ACHN (cell line): ENCODE results near the gene STAT5B.
"Not testable (repeated sequence)": the region's sequence is repeated elsewhere in the genome, so short reads cannot be mapped to it uniquely, and the experiment has no call there.

Experiments
- DNase-seq: peaks from one replicate; pipeline ENCODE4 v3.0.0-alpha.2; 2015
- in situ Hi-C: cut with HindIII; loops from 2 replicates; pipeline ENCODE4 v1.10.0; 2017; ENCODE audit warnings: low sequenced_read_pairs, low pct_ligation_motif_present, low pct_unique_long_range_greater_than_20kb

The STAT5B gene

GRCh38 chr17:42248351-42249179, 27.6 kb downstream of the STAT5B start:
- DNase-seq = peak; percentile 86
- in situ Hi-C loops = no loop called here

- peak; percentile 40 for DNase-seq
- in situ Hi-C loops = no loop called here
Observed at GRCh38 chr17:42247734-42248133, 28.5 kb downstream of the STAT5B start.

GRCh38 chr17:42246515-42246914, 29.7 kb downstream of the STAT5B start:
- DNase-seq = no peak
- in situ Hi-C loops = no loop called here

- DNase-seq, in situ Hi-C loops: not testable (repeated sequence)
Observed at GRCh38 chr17:42245183-42245582, 31.0 kb downstream of the STAT5B start.

GRCh38 chr17:42244116-42244515, 32.1 kb downstream of the STAT5B start:
- DNase-seq, in situ Hi-C loops: not testable (repeated sequence)

- in situ Hi-C loops = no loop called here
- DNase-seq = no peak
Observed at GRCh38 chr17:42243493-42243982, 32.7 kb downstream of the STAT5B start.

- DNase-seq = no peak
- in situ Hi-C loops = no loop called here
Observed at GRCh38 chr17:42241871-42242270, 34.3 kb downstream of the STAT5B start.

- in situ Hi-C loops, DNase-seq: not testable (repeated sequence)
Observed at GRCh38 chr17:42240863-42241262, 35.3 kb downstream of the STAT5B start.

- DNase-seq = no peak
- in situ Hi-C loops = no loop called here
Observed at GRCh38 chr17:42240201-42240600, 36.0 kb downstream of the STAT5B start.

GRCh38 chr17:42239576-42239975, 36.6 kb downstream of the STAT5B start:
- in situ Hi-C loops, DNase-seq: not testable (repeated sequence)

GRCh38 chr17:42236760-42237159, 39.4 kb downstream of the STAT5B start:
- DNase-seq = no peak
- in situ Hi-C loops = no loop called here

GRCh38 chr17:42233994-42234393, 42.2 kb downstream of the STAT5B start:
- in situ Hi-C loops = no loop called here
- no peak for DNase-seq

- DNase-seq = no peak
- in situ Hi-C loops = no loop called here
Observed at GRCh38 chr17:42233156-42233555, 43.0 kb downstream of the STAT5B start.

GRCh38 chr17:42230225-42230624, 46.0 kb downstream of the STAT5B start:
- in situ Hi-C loops = no loop called here
- DNase-seq = no peak

GRCh38 chr17:42227849-42228700, 48.1 kb downstream of the STAT5B start:
- in situ Hi-C loops = no loop called here

GRCh38 chr17:42225646-42226045, 50.5 kb downstream of the STAT5B start:
- no peak for DNase-seq
- in situ Hi-C loops = no loop called here

More at GRCh38 chr17:42227849-42228700, 48.1 kb downstream of the STAT5B start:
- no peak for DNase-seq

GRCh38 chr17:42224651-42225050, 51.5 kb downstream of the STAT5B start:
- in situ Hi-C loops = no loop called here

GRCh38 chr17:42221886-42222745, 54.1 kb downstream of the STAT5B start:
- DNase-seq = peak; percentile 60
- in situ Hi-C loops = no loop called here

More at GRCh38 chr17:42224651-42225050, 51.5 kb downstream of the STAT5B start:
- DNase-seq = no peak
